Activated CD4-positive, alpha-beta T cell treated with anti-CD3 and anti-CD28 coated beads, Interleukin-2, amount 50 U/mL, for 16 hours (primary cell): ENCODE results near the gene FGB.
"Not testable (repeated sequence)": the region's sequence is repeated elsewhere in the genome, so short reads cannot be mapped to it uniquely, and the experiment has no call there.

Source experiments
- DNase-seq: peaks from one replicate; pipeline ENCODE4 v3.0.0-alpha.2; 2020

Gene FGB

GRCh38 chr4:154566639-154567204 lies 3.9 kb downstream of the FGB start:
- no peak for DNase-seq

GRCh38 chr4:154569028-154569427 lies 6.2 kb downstream of the FGB start:
- no peak for DNase-seq

DNA sequence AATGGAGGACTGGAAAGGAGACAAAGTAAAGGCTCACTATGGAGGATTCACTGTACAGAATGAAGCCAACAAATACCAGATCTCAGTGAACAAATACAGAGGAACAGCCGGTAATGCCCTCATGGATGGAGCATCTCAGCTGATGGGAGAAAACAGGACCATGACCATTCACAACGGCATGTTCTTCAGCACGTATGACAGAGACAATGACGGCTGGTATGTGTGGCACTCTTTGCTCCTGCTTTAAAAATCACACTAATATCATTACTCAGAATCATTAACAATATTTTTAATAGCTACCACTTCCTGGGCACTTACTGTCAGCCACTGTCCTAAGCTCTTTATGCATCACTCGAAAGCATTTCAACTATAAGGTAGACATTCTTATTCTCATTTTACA lies 6.8 kb downstream of the FGB start:
- DNase-seq: no peak

GRCh38 chr4:154573190-154573870 lies 10.5 kb downstream of the FGB start:
- DNase-seq: no peak

DNA sequence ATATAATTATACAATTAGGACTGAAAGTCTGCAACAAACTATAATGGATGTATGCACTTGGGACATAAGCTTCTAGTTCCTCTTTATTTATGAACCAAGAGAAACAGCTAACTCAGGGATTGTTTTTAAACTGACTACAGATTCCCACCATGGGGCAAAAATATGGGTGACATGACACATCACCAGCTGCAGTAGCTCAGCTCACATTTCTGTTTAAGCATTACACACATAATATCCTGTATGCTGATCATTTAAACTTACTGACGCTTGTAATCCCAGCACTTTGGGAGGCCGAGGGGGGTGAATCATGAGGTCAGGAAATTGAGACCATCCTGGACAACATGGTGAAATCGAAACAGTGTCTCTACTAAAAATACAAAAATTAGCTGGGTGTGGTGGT lies 11.5 kb downstream of the FGB start:
- DNase-seq: no peak

- DNase-seq: no peak
Observed at GRCh38 chr4:154577324-154577723, 14.5 kb downstream of the FGB start.

- no peak for DNase-seq
Observed at GRCh38 chr4:154578919-154579318, 16.1 kb downstream of the FGB start.

GRCh38 chr4:154579927-154580326 lies 17.1 kb downstream of the FGB start:
- DNase-seq: no peak

GRCh38 chr4:154582723-154583122 lies 19.9 kb downstream of the FGB start:
- no peak for DNase-seq

- no peak for DNase-seq
Observed at GRCh38 chr4:154583230-154583629, 20.4 kb downstream of the FGB start.

DNA sequence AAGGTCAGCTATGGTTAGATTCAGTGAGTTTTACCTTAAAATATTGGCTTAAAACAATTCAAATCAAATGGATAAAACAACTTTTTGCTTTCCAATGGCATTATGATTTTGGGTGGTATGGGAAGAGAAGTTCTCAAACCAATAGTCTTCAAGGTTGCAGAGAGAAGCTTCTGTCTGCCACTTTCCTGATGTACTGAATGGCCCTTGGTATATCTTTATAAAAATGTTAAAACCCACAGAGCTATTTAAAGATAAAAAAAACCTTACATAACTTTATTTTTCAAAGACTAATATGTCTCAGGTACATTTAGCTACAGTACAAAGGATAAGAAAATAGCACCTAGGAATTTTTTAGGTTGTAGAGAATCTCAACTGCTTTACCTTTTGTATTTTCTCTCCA lies 20.9 kb downstream of the FGB start:
- DNase-seq: no peak

GRCh38 chr4:154584259-154584658 lies 21.4 kb downstream of the FGB start:
- DNase-seq: no peak

GRCh38 chr4:154585369-154586018 lies 22.7 kb downstream of the FGB start:
- no peak for DNase-seq

- DNase-seq: no peak
Observed at GRCh38 chr4:154586296-154587033, 23.7 kb downstream of the FGB start.

DNA sequence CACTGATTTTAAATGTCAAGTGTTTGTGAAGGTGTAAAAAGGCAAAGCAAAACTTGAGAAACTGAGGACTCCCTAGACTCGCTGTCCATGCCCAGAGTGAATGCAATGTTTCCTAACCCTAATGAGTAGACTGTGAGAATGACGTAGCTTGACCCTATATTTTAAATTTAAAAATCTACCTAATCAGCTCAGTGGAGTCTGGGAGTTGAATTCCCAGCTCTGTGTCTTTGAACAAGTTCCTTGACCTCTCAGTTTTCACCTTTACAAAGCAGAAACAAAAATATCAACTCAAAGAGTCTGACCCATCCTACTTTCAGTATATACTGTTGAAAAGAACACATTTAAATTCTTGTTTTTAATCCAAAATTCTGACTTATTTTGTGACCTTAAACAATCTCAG lies 25.4 kb downstream of the FGB start:
- no peak for DNase-seq

DNA sequence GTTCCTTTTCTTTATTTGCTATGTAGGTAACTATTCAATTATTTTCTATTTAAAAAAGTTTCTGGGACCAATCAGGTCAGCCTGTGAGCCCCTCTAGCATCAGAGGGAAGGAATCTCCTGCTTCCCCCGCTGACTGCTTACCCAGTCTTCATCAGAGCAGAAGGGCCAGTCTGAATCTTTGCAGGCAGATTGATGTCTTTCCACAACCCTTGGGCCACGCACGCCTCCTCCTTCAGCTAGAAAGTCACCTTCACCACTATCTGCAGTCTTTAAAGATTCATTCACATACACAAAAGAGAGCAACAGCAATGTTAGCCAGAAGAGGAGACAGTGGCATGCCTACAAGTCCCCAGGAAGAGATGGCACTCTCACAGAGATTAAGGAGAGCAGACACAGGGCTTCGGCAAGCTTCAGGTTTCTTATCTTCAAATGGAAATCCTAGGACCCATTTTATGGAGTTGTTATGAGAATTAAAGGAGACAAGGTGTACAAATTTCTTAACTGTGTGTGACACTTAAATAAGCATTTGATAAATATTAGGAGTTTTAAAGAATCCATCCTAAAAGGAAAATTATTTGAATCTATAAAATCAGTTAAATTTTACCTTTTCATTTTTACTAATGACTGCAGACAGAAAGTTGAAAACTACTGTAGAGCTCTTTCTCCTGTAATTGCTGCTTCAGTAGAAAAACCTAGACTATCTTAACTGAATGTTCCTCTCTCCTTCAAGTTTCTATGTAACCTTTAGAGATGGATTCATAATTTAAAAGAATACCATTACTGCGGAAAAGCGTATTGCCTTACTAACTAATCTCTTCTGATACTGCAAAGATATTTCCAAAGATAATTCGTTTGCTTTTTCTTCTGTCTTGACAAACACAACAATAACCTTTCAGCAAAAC lies 26.7 kb downstream of the FGB start:
- no peak for DNase-seq

GRCh38 chr4:154590329-154591006 lies 27.7 kb downstream of the FGB start, which contains the start of gene FGA:
Gene FGA, minus strand, starts transcription at chr4:154590742. Its CDS starts 55 bp downstream, at chr4:154590687.
- DNase-seq: no peak

DNA sequence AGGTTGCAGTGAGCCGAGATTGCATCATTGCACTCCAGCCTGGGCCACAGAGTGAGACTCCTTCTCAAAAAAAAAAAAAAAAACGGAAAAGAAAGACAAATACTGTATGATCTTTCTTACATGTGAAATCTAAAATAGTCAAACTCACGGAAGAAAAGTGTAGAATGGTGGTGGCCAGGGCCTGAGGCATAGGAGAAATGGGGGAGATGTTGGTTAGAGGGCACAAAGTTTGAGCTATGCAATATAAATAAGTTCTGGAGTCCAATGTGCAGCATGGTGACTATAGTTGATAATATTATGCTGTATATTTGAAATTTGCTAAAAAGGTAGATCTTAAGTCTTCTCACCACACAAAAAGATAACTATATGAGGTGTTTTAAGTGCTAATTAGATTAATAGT lies 29.1 kb downstream of the FGB start:
- no peak for DNase-seq

DNA sequence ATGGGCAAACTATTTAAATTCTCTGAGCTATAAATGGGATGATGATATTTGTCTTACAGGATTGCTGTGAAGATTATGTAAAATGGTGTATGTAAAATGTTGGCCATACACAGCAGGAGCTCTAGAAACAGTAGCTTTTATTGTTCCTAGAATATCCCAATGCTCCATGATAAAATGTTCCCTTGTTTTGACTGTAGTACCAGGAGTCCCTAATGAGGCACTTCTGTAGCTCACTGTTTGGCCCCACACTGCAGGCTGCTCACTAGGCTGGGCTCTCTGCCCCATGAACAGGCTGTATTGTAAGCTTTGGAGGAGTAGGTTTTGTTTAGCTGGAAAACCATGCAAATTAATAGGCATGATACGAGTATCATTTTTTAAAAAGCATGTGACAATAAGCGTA lies 31.1 kb downstream of the FGB start:
- no peak for DNase-seq

DNA sequence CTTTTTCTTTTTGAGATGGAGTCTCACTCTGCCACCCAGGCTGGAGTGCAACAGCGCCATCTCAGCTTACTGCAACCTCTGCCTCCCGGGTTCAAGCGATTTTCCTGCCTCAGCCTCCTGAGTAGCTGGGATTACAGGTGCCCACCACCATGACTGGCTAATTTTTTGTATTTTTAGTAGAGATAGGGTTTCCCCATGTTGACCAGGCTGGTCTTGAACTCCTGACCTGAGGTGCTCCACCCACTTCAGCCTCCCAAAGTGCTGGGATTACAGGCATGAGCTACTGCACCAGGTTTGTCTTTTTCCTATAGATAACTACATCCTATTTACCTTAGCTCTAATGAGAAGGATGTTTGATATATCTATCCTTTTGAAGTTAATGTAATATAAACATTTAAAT lies 31.5 kb downstream of the FGB start:
- DNase-seq: not testable (repeated sequence)

DNA sequence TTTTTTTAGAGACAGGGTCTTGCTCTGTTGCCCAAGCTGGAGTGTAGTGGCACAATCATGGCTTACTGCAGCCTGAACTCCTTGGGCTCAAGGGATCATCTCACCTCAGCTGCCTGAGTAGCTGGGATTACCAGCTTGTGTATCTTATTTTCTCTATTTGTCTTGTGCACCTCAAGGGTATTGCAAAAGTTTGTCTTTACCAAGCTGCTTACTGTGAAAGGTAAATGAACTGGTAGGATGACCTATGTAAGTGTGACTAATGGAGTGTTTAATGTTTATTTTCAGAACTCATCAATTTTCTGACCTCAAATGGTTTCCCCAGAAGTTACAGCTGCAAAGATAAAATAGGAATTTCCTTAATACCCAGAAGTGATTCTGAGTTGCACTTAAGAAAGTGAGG lies 33.0 kb downstream of the FGB start:
- DNase-seq: no peak

GRCh38 chr4:154597281-154597680 lies 34.5 kb downstream of the FGB start:
- not testable (repeated sequence) for DNase-seq
